Measurements from ENCODE around the gene PDZD7.

The PDZD7 gene

DNA sequence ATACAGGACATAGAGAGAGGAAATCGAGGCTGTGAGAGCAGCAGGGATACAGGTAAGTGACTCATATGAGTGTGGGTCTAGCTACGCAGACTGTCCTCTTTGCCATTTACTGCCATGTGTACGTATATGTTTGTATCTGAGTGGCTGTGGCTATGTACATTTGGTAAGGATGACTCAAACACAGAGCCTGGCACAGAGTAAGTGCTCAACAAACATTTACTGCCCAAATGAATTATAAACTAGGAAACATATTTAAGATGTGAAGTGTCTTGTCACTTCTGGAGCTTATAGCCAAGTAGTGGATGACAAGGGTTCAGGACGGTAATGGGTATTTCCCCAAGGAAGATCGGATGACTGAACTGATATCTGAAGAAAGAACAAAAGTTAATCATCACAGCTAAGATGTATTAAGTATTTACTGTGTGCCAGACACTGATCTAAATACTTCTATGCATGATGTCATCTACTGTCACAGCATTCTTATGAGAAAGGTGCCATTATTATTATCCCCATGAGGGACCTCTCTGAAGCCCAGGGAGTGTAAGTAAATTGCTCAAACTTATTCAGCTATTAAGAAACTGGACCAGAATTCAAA, 49.7 kb downstream of the PDZD7 start:
- no peak for DNase-seq (ENCODE audit: low read depth)
- H3K4me3 ChIP-seq (ENCODE audit: control insufficient read depth, low read depth, low read length): no peak overlapping the region
- TF ChIP-seq, protein P1, sequence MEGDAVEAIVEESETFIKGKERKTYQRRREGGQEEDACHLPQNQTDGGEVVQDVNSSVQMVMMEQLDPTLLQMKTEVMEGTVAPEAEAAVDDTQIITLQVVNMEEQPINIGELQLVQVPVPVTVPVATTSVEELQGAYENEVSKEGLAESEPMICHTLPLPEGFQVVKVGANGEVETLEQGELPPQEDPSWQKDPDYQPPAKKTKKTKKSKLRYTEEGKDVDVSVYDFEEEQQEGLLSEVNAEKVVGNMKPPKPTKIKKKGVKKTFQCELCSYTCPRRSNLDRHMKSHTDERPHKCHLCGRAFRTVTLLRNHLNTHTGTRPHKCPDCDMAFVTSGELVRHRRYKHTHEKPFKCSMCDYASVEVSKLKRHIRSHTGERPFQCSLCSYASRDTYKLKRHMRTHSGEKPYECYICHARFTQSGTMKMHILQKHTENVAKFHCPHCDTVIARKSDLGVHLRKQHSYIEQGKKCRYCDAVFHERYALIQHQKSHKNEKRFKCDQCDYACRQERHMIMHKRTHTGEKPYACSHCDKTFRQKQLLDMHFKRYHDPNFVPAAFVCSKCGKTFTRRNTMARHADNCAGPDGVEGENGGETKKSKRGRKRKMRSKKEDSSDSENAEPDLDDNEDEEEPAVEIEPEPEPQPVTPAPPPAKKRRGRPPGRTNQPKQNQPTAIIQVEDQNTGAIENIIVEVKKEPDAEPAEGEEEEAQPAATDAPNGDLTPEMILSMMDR (conservative IDR thresholded peaks at IDR 0.05; ENCODE audit: control insufficient read depth, insufficient read depth, low read depth, low read length): no peak

DNA sequence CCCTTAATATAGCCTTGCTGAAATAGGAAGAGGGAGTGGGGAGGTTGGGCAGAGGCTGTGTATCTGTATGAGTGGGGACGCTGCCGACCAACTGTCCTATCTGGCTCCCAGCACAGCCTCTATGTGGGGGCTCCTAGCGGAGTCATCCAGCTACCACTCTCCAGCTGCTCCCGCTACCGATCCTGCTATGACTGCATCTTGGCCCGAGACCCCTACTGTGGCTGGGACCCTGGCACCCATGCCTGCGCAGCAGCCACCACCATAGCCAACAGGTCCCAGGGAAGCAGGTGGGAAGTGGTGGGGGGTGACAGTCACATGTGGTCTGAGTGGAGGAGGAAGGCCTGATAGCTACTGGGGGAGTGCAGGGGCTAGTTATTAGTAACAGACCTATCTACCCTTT, 50.2 kb downstream of the PDZD7 start:
- no peak for DNase-seq (ENCODE audit: low read depth)
- TF ChIP-seq, protein P1 (conservative IDR thresholded peaks at IDR 0.05; ENCODE audit: control insufficient read depth, insufficient read depth, low read depth, low read length): no peak
- H3K4me3 ChIP-seq (ENCODE audit: control insufficient read depth, low read depth, low read length): no peak overlapping the region

DNA sequence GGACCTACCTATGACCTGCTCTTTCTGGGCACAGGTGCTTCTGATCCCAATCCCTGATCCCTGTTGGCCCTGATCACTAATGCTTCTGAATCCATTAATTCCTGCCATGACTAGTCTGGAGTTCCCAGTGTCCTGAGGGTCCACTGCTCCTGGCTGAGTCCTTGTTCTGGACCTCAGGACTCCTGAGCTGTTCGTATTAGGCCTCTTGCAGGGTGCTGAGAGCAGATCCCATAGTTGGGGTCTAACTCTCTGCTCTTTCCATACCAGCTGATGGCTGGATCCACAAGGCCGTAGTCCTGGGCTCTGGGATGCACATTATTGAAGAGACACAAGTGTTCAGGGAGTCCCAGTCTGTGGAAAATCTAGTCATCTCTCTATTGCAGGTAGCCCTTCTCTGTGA, 50.6 kb downstream of the PDZD7 start:
- DNase-seq (ENCODE audit: low read depth): no peak
- H3K4me3 ChIP-seq (ENCODE audit: control insufficient read depth, low read depth, low read length): no peak overlapping the region
- TF ChIP-seq, protein P1 (conservative IDR thresholded peaks at IDR 0.05; ENCODE audit: control insufficient read depth, insufficient read depth, low read depth, low read length): no peak

DNA sequence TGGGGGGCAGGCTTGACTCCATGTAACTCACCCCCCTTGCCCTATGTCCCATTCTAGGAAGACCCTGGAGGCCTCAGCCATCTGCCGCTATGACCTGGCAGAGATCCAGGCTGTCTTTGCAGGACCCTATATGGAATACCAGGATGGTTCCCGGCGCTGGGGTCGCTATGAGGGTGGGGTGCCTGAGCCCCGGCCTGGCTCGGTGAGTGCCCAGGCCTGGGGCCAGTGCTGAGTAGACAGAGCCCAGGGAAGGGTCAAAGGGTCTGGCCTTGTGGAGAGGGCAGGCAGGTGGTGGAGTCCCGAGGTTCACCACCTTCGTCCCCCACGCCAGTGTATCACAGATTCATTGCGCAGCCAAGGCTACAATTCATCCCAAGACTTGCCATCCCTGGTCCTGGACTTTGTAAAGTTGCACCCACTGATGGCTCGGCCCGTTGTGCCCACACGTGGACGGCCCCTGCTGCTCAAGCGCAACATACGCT, 51.1 kb downstream of the PDZD7 start:
- no peak overlapping the region for H3K4me3 ChIP-seq (ENCODE audit: control insufficient read depth, low read depth, low read length)
- DNase-seq (ENCODE audit: low read depth): no peak
- TF ChIP-seq, protein P1 (conservative IDR thresholded peaks at IDR 0.05; ENCODE audit: control insufficient read depth, insufficient read depth, low read depth, low read length): no peak

DNA sequence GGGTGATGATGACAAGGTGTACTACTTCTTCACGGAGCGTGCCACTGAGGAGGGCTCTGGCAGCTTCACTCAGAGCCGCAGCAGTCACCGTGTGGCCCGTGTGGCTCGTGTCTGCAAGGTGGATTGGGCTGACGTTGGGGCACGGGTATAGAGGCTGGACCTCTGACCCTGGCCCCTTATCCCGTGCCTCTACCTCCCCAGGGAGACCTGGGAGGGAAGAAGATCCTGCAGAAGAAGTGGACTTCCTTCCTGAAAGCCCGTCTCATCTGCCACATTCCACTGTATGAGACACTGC, 52.1 kb downstream of the PDZD7 start:
- no peak overlapping the region for H3K4me3 ChIP-seq (ENCODE audit: control insufficient read depth, low read depth, low read length)
- no peak for DNase-seq (ENCODE audit: low read depth)
- TF ChIP-seq, protein P1 (conservative IDR thresholded peaks at IDR 0.05; ENCODE audit: control insufficient read depth, insufficient read depth, low read depth, low read length): no peak

DNA sequence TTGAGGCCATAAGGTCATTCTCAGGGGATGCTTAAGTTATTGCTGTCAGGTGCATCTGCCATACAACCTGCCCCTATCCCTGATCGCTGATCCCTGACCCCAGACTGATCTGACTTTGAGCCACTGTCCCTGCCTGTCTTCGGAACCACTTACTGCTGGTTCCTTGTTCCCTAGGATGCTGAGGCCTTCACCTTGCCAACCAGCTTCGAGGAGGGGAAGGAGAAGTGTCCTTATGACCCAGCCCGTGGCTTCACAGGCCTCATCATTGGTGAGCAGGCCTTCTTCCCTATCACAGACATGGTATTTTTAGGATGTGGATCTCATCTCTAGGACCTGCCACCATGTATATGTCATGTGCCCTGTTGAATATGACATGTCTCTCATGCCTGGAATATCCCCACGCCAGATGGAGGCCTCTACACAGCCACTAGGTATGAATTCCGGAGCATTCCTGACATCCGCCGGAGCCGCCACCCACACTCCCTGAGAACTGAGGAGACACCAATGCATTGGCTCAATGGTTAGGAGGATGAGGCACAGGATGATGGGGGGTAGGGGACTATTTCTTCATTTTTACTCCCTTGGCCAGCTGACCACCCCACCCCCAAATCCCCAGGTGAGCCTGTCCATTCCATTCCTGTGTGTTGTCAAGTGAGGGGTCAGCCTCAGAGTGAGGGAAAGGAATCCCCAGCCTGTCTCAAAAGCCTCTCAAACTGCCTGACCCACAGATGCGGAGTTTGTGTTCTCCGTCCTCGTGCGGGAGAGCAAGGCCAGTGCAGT, 52.6 kb downstream of the PDZD7 start:
- DNase-seq (ENCODE audit: low read depth): no peak
- TF ChIP-seq, protein P1 (conservative IDR thresholded peaks at IDR 0.05; ENCODE audit: control insufficient read depth, insufficient read depth, low read depth, low read length): no peak
- H3K4me3 ChIP-seq (ENCODE audit: control insufficient read depth, low read depth, low read length): no peak overlapping the region
